ENCODE measurements around the gene HOXA7.

The HOXA7 gene

GRCh38 chr7:27179030-27179429, 22.6 kb upstream of the HOXA7 start:
- H3K9me3 ChIP-seq (replicated peaks; ENCODE audit: insufficient read depth, low read length) = no peaks in the 10 kb centered on the region
- DNase-seq = no peak
- no peaks in the 10 kb centered on the region for H3K79me2 ChIP-seq (ENCODE audit: low read length)
- no peaks in the 10 kb centered on the region for H3K9me2 ChIP-seq (replicated peaks; ENCODE audit: insufficient read depth, low read length)
- H3K4me3 ChIP-seq (ENCODE audit: low read length) = no peak overlapping the region
- no peak overlapping the region for H3K4me2 ChIP-seq (ENCODE audit: low read depth, low read length)
- no peak overlapping the region for H3K9ac ChIP-seq (ENCODE audit: low read length)
- no peak overlapping the region for H3K27ac ChIP-seq (ENCODE audit: low read length)
- H3K4me1 ChIP-seq (ENCODE audit: low read length) = no peaks in the 10 kb centered on the region
- no peak overlapping the region for H2AFZ ChIP-seq (ENCODE audit: low read length)
- no peaks in the 10 kb centered on the region for H3F3A ChIP-seq (ENCODE audit: insufficient read depth, low read length)
- peaks cover 62% of the 10 kb centered on the region for H3K27me3 ChIP-seq (replicated peaks; ENCODE audit: insufficient read depth, low read length)
- no peaks in the 10 kb centered on the region for H3K36me3 ChIP-seq (replicated peaks; ENCODE audit: insufficient read depth, low read length)
- TF ChIP-seq EZH2 (optimal IDR thresholded peaks at IDR 0.05; ENCODE audit: low read depth, low read length) = no peak
- no peak for TF ChIP-seq CTCF (IDR thresholded peaks at IDR 0.05; ENCODE audit: low read length)
- TF ChIP-seq EZH2phosphoT487 (IDR thresholded peaks at IDR 0.05; ENCODE audit: low read length) = no peak
- no peaks in the 10 kb centered on the region for H4K20me1 ChIP-seq (ENCODE audit: insufficient read depth, low read length)

- Histone ChIP-seq H3K79me2 (ENCODE audit: low read length) (no peaks in the 10 kb centered on the region), H3K4me3 (ENCODE audit: low read length) (no peak overlapping the region), H3K9me3 (replicated peaks; ENCODE audit: insufficient read depth, low read length) (no peaks in the 10 kb centered on the region), H3K36me3 (replicated peaks; ENCODE audit: insufficient read depth, low read length) (no peaks in the 10 kb centered on the region), H4K20me1 (ENCODE audit: insufficient read depth, low read length) (no peaks in the 10 kb centered on the region), H2AFZ (ENCODE audit: low read length) (no peak overlapping the region), H3K4me1 (ENCODE audit: low read length) (no peaks in the 10 kb centered on the region), H3K27ac (ENCODE audit: low read length) (no peak overlapping the region), H3F3A (ENCODE audit: insufficient read depth, low read length) (no peaks in the 10 kb centered on the region), H3K9me2 (replicated peaks; ENCODE audit: insufficient read depth, low read length) (no peaks in the 10 kb centered on the region), H3K9ac (ENCODE audit: low read length) (no peak overlapping the region), H3K4me2 (ENCODE audit: low read depth, low read length) (no peak overlapping the region), H3K27me3 (replicated peaks; ENCODE audit: insufficient read depth, low read length) (peaks cover 62% of the 10 kb centered on the region)
- DNase-seq = no peak
- no peak for TF ChIP-seq CTCF (IDR thresholded peaks at IDR 0.05; ENCODE audit: low read length)
- TF ChIP-seq EZH2 (optimal IDR thresholded peaks at IDR 0.05; ENCODE audit: low read depth, low read length) = no peak
- TF ChIP-seq EZH2phosphoT487 (IDR thresholded peaks at IDR 0.05; ENCODE audit: low read length) = no peak
Measured at GRCh38 chr7:27178366-27178765, 21.9 kb upstream of the HOXA7 start.

DNA sequence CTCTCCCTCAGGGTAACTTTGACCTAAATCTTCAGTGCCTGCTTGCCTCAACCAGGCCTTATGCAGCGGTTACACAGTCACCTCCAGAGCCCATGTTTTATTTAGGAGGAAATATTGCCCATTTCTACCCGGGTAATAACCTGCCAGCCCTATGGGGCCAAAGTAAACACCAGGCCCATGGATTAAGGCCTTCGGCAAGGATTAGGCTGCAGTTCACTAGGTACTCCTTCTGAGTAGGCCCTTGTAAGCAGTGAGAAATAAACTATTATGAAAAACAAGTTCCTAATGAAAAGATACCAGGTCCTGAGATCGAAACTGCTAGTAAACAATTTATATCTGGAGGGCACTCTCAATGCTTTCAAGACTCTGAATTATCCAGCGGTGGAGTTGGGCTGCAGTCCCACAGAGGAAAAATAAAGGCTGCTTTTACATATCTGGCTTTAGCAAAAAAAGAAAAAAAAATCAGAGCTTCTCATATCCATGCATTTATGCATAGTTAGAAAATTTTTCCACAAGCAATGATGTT, 21.4 kb upstream of the HOXA7 start:
- H3F3A ChIP-seq (ENCODE audit: insufficient read depth, low read length) = no peaks in the 10 kb centered on the region
- H3K27me3 ChIP-seq (replicated peaks; ENCODE audit: insufficient read depth, low read length) = peaks cover 62% of the 10 kb centered on the region
- no peak overlapping the region for H3K27ac ChIP-seq (ENCODE audit: low read length)
- DNase-seq = no peak
- 0 out of 2 replicates have a peak, but pooled peaks cover under 1% of the 10 kb centered on the region for H3K4me1 ChIP-seq (ENCODE audit: low read length)
- no peaks in the 10 kb centered on the region for H4K20me1 ChIP-seq (ENCODE audit: insufficient read depth, low read length)
- H3K79me2 ChIP-seq (ENCODE audit: low read length) = no peaks in the 10 kb centered on the region
- no peaks in the 10 kb centered on the region for H3K9me3 ChIP-seq (replicated peaks; ENCODE audit: insufficient read depth, low read length)
- H3K4me3 ChIP-seq (ENCODE audit: low read length) = no peak overlapping the region
- H3K9ac ChIP-seq (ENCODE audit: low read length) = no peak overlapping the region
- no peak overlapping the region for H3K4me2 ChIP-seq (ENCODE audit: low read depth, low read length)
- TF ChIP-seq EZH2phosphoT487 (IDR thresholded peaks at IDR 0.05; ENCODE audit: low read length) (no peak), CTCF (IDR thresholded peaks at IDR 0.05; ENCODE audit: low read length) (no peak), EZH2 (optimal IDR thresholded peaks at IDR 0.05; ENCODE audit: low read depth, low read length) (no peak)
- no peaks in the 10 kb centered on the region for H3K9me2 ChIP-seq (replicated peaks; ENCODE audit: insufficient read depth, low read length)
- no peaks in the 10 kb centered on the region for H3K36me3 ChIP-seq (replicated peaks; ENCODE audit: insufficient read depth, low read length)
- no peak overlapping the region for H2AFZ ChIP-seq (ENCODE audit: low read length)
